B cell (primary cell): ENCODE data around the gene EYS. TPM values are rescaled to one million over a fixed set of nuclear protein-coding genes. Genes with fewer than 3 reads are reported as not detected.

ENCODE experiments used
- ATAC-seq: fragments of 200-7000 bp; cut with Tn5 transposase; one replicate; pipeline ENCODE4 v1.10.0; 2021; ENCODE audit warnings: low read depth, mild to moderate bottlenecking, moderate number of reproducible peaks, moderate library complexity
- CTCF ChIA-PET: fragments of 350-600 bp; sonication (Branson Sonifier 250); formaldehyde crosslinking; loops from one replicate; lab custom pipeline; 2021; ENCODE audit warnings: antibody characterized with exemption, inconsistent platforms; lab: Charles Lee
- POLR2A ChIA-PET: fragments of 350-600 bp; sonication (Branson Sonifier 250); formaldehyde crosslinking; loops from one replicate; lab custom pipeline; 2021; ENCODE audit warnings: antibody characterized with exemption; lab: Charles Lee
- DNase-seq: peaks from one replicate; pipeline ENCODE4 v3.0.0; 2013
- H2AFZ ChIP-seq: 2 replicates; pipeline ENCODE4 v1.6.1; 2012; ENCODE audit warnings: mild to moderate bottlenecking, low read depth, low read length; ENCODE audit not compliant: insufficient read depth, poor library complexity, severe bottlenecking
- H3K27ac ChIP-seq, 2 donors: 1 replicate in 1 of 2; 2 replicates in 1 of 2; pipeline ENCODE4 v1.5.1; 2012 to 2013; ENCODE audit warnings: low read length in 2 of 2, mild to moderate bottlenecking in 2 of 2, moderate library complexity in 1 of 2
- H3K27me3 ChIP-seq, 4 experiments: fragments of 200-600 bp in 1 of 4; sonication (generic) in 1 of 4; replicated peaks in 1 of 4; 1 replicate in 2 of 4; 2 replicates in 2 of 4; pipeline versions ENCODE4 v1.6.1 to v1.7.0; 2013 to 2016; ENCODE audit warnings: low read length in 3 of 4, mild to moderate bottlenecking in 2 of 4, mixed read lengths in 1 of 4, moderate library complexity in 1 of 4; ENCODE audit not compliant: insufficient read depth in 4 of 4, control insufficient read depth in 3 of 4; ENCODE audit errors: control extremely low read depth in 1 of 4
- H3K36me3 ChIP-seq, 2 experiments: replicated peaks in 1 of 2; 1 replicate in 1 of 2; 2 replicates in 1 of 2; pipeline versions ENCODE4 v1.6.1 to v1.7.1; 2013; ENCODE audit warnings: low read length in 1 of 2; ENCODE audit not compliant: insufficient read depth in 2 of 2, control insufficient read depth in 1 of 2; ENCODE audit errors: control extremely low read depth in 1 of 2, extremely low read depth in 1 of 2
- H3K4me1 ChIP-seq, 2 donors: fragments of 200-600 bp in 1 of 2; sonication (generic) in 1 of 2; 1 replicate in 1 of 2; 2 replicates in 1 of 2; pipeline versions ENCODE4 v1.5.1 to v1.6.1; 2013 to 2017; ENCODE audit warnings: low read length in 2 of 2; ENCODE audit not compliant: control insufficient read depth in 2 of 2, insufficient read depth in 2 of 2
- H3K4me2 ChIP-seq: replicated peaks from 2 replicates; pipeline ENCODE3; 2012; ENCODE audit warnings: mild to moderate bottlenecking, low read depth, low read length; ENCODE audit not compliant: poor library complexity, severe bottlenecking
- H3K4me3 ChIP-seq, 5 experiments: fragments of 200-600 bp in 1 of 5; sonication (generic) in 1 of 5; 1 replicate in 3 of 5; 2 replicates in 2 of 5; pipeline versions ENCODE4 v1.5.1 to v1.7.0; 2011 to 2016; ENCODE audit warnings: low read length in 4 of 5, mild to moderate bottlenecking in 4 of 5, low read depth in 2 of 5, control low read depth in 1 of 5, moderate library complexity in 1 of 5; ENCODE audit not compliant: insufficient read depth in 1 of 5; ENCODE audit errors: control extremely low read depth in 1 of 5, extremely low read depth in 1 of 5
- H3K79me2 ChIP-seq: fragments of 200-600 bp; sonication (generic); one replicate; pipeline ENCODE4 v1.6.0; 2016; ENCODE audit warnings: low read length; ENCODE audit not compliant: control insufficient read depth, insufficient read depth
- H3K9ac ChIP-seq: fragments of 200-600 bp; sonication (generic); 2 replicates; pipeline ENCODE4 v1.6.1; 2017; ENCODE audit warnings: mild to moderate bottlenecking, low read length, moderate library complexity
- H3K9me3 ChIP-seq, 3 donors: one replicate each; pipeline versions ENCODE4 v1.6.1 to v1.7.1; 2013; ENCODE audit warnings: low read length in 2 of 3; ENCODE audit not compliant: control insufficient read depth in 2 of 3, insufficient read depth in 1 of 3; ENCODE audit errors: control extremely low read depth in 1 of 3
- H4K20me1 ChIP-seq: 2 replicates; pipeline ENCODE4 v1.6.0; 2012; ENCODE audit warnings: mild to moderate bottlenecking, low read length; ENCODE audit not compliant: insufficient read depth, control insufficient read depth, poor library complexity, severe bottlenecking
- H3K27ac Mint-ChIP-seq: one replicate; pipeline ENCODE4 v1.8.0; 2021; ENCODE audit warnings: mixed read lengths
- H3K27me3 Mint-ChIP-seq: one replicate; pipeline ENCODE4 v1.8.0; 2021; ENCODE audit warnings: mixed read lengths
- H3K4me1 Mint-ChIP-seq: one replicate; pipeline ENCODE4 v1.8.0; 2021; ENCODE audit warnings: mixed read lengths
- H3K4me3 Mint-ChIP-seq: one replicate; pipeline ENCODE4 v1.8.0; 2021; ENCODE audit warnings: mixed read lengths
- H3K9me3 Mint-ChIP-seq: one replicate; pipeline ENCODE4 v1.8.0; 2022; ENCODE audit warnings: mixed read lengths; ENCODE audit not compliant: insufficient read depth
- EZH2 ChIP-seq: IDR thresholded peaks from 2 replicates; pipeline ENCODE4 v1.6.1; 2012; ENCODE audit warnings: borderline replicate concordance, low read depth, mild to moderate bottlenecking, moderate library complexity, low read length; ENCODE audit not compliant: insufficient read depth, poor library complexity, severe bottlenecking
- WGBS: methylation state at CpG from one replicate; pipeline ENCODE4 v1.1.5; 2013; ENCODE audit warnings: missing lambda C conversion rate; ENCODE audit not compliant: insufficient coverage; 5-methylcytosine and 5-hydroxymethylcytosine counted together
- intact Hi-C: fragments of 100-400 bp; cut with micrococcal nuclease; formaldehyde crosslinking; loops from one replicate; pipeline ENCODE4 v1.10.0; 2022
- polyA plus RNA-seq: library from polyadenylated mRNA; depleted of rRNA; stranded (reverse); fragments of >200 nt; gene quantifications from 2 replicates; pipeline ENCODE4 v1.2.3, GENCODE V29; 2012
- total RNA-seq, 2 donors: library from RNA; stranded (reverse); fragments of 120-200 nt in 1 of 2; gene quantifications; 1 replicate in 1 of 2; 2 replicates in 1 of 2; pipeline versions ENCODE4 v1.2.3 to v1.2.4, GENCODE V29; 2013 to 2022
- TF ChIP-seq, protein P1 (sequence below): fragments of 200-600 bp; IDR thresholded peaks from one replicate; pipeline ENCODE4 v1.8.0; 2022; ENCODE audit warnings: antibody characterized with exemption, mild to moderate bottlenecking

EYS gene
- total and polyA plus RNA-seq, 2 donors (not counting 1 experiment from before 2014, with no cell fraction given), result not detected

DNA sequence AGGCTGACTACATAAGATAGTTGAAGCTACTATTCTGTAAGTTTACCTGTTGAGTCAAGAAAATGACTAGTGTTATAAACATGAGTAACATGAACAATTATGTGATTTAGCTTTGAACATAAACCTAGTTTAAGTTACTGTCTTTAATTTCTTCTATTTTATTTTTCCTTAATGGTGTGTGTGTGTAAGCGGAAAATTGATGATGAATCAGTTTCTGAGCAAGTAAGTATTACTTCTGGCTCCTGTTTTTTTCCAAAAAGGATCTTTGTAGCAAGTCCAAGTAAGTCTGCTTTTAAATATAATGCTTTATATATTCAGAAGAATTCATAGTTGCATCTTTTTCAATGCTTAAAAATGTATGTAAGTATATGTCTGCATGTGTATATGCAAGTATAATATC is 786.8 kb downstream of the EYS start:
- no peaks in the 10 kb centered on the region for H3K4me1 Mint-ChIP-seq
- Histone ChIP-seq H3K9ac (no peak overlapping the region), H3K27me3 (no peaks in the 10 kb centered on the region), H3K36me3 (no peaks in the 10 kb centered on the region), H3K4me1 (no peaks in the 10 kb centered on the region), H4K20me1 (no peaks in the 10 kb centered on the region), H2AFZ (no peak overlapping the region), H3K4me3 (no peak overlapping the region), H3K79me2 (no peaks in the 10 kb centered on the region), H3K27ac (no peak overlapping the region), H3K4me2 (no peak overlapping the region), H3K9me3 (peaks cover 0 to 5% (median 4%) of the 10 kb centered on the region in 3 donors)
- ChIA-PET POLR2A (no interaction called here), CTCF (no interaction called here)
- H3K27me3 Mint-ChIP-seq, result no peaks in the 10 kb centered on the region
- no peaks in the 10 kb centered on the region for H3K9me3 Mint-ChIP-seq
- no CpG with 5 or more reads among the region's 1 CpG for WGBS
- H3K27ac Mint-ChIP-seq, result no peak overlapping the region
- intact Hi-C loops, result no loop called here
- TF ChIP-seq, protein P1, sequence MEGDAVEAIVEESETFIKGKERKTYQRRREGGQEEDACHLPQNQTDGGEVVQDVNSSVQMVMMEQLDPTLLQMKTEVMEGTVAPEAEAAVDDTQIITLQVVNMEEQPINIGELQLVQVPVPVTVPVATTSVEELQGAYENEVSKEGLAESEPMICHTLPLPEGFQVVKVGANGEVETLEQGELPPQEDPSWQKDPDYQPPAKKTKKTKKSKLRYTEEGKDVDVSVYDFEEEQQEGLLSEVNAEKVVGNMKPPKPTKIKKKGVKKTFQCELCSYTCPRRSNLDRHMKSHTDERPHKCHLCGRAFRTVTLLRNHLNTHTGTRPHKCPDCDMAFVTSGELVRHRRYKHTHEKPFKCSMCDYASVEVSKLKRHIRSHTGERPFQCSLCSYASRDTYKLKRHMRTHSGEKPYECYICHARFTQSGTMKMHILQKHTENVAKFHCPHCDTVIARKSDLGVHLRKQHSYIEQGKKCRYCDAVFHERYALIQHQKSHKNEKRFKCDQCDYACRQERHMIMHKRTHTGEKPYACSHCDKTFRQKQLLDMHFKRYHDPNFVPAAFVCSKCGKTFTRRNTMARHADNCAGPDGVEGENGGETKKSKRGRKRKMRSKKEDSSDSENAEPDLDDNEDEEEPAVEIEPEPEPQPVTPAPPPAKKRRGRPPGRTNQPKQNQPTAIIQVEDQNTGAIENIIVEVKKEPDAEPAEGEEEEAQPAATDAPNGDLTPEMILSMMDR, result no peak
- no peak for TF ChIP-seq EZH2
- no peak overlapping the region for H3K4me3 Mint-ChIP-seq
- DNase-seq (no peak), ATAC-seq (no peak)

DNA sequence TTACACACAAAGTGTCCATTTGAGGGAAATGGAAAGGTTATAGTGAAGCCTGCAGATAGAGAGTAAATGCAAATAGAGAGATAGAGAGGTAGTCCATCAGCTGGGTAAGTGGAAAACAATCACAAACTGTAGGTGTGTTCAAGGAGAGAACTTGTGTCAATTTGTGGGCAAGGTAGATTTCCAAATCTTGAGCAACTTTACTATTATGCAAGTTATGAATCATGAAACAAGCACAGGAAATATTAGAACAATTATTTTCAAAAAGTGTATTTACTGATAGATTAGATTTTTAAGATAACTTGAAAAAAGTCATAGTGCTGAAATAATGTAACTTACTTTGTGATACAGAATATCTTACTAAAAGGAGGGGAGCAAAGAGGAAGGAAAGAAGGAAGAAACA is 792.9 kb downstream of the EYS start:
- CTCF ChIA-PET, result no interaction called here
- POLR2A ChIA-PET, result no interaction called here

More for the DNA sequence above, 792.9 kb downstream of the EYS start:
- DNase-seq (no peak), ATAC-seq (no peak)
- H3K27me3 Mint-ChIP-seq, result no peaks in the 10 kb centered on the region
- no peaks in the 10 kb centered on the region for H3K79me2 ChIP-seq
- H2AFZ ChIP-seq, result no peak overlapping the region
- H3K4me3 Mint-ChIP-seq, result no peak overlapping the region
- TF ChIP-seq EZH2, result no peak
- TF ChIP-seq, protein P1, result no peak
- H3K9ac ChIP-seq, result no peak overlapping the region
- H3K27me3 ChIP-seq, result no peaks in the 10 kb centered on the region
- no peaks in the 10 kb centered on the region for H4K20me1 ChIP-seq
- no peaks in the 10 kb centered on the region for H3K4me1 Mint-ChIP-seq
- intact Hi-C loops, result no loop called here
- no peak overlapping the region for H3K27ac ChIP-seq
- peaks cover 5% of the 10 kb centered on the region for H3K9me3 Mint-ChIP-seq
- H3K4me1 ChIP-seq, result no peaks in the 10 kb centered on the region
- no peaks in the 10 kb centered on the region for H3K36me3 ChIP-seq
- H3K27ac Mint-ChIP-seq, result no peak overlapping the region
- H3K9me3 ChIP-seq, result no peaks in the 10 kb centered on the region
- no peak overlapping the region for H3K4me2 ChIP-seq
- H3K4me3 ChIP-seq, result no peak overlapping the region
